Measurements from ENCODE around the gene IGFN1.
A peak's percentile ranks its signal among the peaks of the same experiment; 100 is the strongest.

The IGFN1 gene

DNA sequence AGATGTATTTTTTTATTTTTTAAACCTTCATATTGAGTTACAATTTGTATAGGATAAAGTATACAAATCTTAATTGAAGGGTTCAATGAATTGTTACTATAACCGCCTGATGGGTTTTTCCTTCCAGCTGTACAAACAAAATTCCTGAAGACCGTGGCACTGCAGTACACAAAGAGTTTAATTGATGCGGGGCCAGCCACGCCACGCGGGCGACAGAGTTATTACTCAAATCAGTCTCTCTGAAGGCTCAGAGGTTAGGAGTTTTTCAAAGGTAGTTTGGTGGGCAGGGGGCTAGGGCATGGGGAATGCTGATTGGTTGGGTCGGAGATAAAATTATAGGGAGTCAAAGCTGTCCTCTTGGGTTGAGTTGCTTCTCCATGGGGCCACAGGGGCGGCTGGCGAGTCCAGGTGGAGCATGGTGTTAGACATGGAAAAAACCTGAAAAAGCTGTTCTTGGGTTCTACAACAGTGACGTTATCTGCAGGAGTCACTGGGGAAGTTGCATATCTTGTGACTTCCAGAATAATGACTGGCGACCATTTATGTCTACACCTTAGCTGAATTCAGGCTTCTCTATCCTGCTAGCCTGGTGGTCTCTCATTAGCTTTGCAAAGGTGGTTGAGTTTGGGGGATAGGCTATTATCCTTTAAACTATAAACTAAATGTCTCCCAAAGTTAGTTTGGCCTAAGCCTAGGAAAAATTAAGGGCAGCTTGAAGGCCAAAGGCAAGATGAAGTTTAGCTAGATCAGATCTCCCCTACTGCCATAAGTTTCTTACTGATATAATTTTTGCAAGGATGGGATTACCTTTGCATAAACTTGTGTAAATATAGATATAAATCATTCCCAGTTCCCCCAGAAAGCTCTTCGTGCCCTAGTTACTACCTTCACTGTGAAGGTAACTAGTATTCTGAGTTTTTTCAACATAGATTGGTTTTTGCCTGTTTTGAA, 23.3 kb upstream of the IGFN1 start:
- no peak for FAIRE-seq
- no peak for TF ChIP-seq TAF1 (IDR thresholded peaks at IDR 0.05; ENCODE audit: borderline replicate concordance, low read depth, low read length)
- TF ChIP-seq POLR2A (IDR thresholded peaks at IDR 0.05; ENCODE audit: low read depth, low read length), result no peak
- no peak for TF ChIP-seq POLR2AphosphoS5 (IDR thresholded peaks at IDR 0.05; ENCODE audit: low read depth, low read length)

DNA sequence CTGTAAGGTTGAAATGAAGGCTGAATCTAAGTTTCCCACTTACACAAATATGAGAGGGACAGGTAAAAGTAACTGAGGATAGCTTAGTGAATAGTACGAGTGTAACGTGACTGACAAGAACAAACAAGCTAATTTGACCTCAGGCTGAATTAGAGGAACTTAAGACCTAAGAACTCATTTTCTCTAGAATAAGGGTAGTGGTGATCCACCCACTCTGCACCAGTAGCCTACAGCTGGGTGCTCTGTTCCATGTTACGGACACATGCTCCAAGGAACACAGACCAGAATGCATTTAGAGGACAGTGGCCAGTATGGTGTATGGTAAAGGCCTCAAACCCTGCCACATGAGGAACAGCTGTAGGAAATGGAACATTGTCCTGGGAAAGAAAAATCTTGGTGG, 21.4 kb upstream of the IGFN1 start:
- TF ChIP-seq TAF1 (IDR thresholded peaks at IDR 0.05; ENCODE audit: borderline replicate concordance, low read depth, low read length), result no peak
- TF ChIP-seq POLR2AphosphoS5 (IDR thresholded peaks at IDR 0.05; ENCODE audit: low read depth, low read length), result no peak
- no peak for DNase-seq (ENCODE audit: insufficient read length)
- no peak for FAIRE-seq

More for the DNA sequence above, 23.3 kb upstream of the IGFN1 start:
- DNase-seq (ENCODE audit: insufficient read length), result no peak

DNA sequence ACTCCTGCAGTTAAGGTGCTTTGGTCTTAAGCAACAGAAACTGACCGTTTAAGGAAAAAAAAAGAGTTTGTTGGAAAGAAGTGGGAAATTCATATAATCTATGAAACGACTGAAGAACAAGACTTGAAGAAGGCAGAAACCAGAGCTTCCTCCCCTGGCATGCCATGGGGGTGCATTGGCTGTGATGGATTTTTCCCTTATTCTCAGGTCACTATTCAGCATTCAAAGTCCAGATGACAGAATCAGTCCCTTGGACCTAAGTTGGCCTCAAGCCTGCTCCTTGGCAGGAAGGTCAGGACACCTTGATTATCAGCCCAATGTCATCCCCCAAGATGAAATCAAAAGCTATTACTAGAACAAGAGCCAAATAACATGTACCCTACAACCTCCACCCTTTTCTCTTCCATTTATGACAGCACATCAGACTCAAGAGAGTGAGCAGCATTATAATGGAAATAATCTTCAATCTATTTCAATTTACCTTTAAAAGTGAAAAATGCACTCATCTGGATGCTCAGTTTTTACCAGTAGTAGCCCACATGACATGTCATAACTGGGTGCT, 20.6 kb upstream of the IGFN1 start:
- TF ChIP-seq POLR2A (IDR thresholded peaks at IDR 0.05; ENCODE audit: low read depth, low read length) (no peak), POLR2AphosphoS5 (IDR thresholded peaks at IDR 0.05; ENCODE audit: low read depth, low read length) (no peak), TAF1 (IDR thresholded peaks at IDR 0.05; ENCODE audit: borderline replicate concordance, low read depth, low read length) (no peak)
- DNase-seq (ENCODE audit: insufficient read length) (no peak), FAIRE-seq (no peak)

DNA sequence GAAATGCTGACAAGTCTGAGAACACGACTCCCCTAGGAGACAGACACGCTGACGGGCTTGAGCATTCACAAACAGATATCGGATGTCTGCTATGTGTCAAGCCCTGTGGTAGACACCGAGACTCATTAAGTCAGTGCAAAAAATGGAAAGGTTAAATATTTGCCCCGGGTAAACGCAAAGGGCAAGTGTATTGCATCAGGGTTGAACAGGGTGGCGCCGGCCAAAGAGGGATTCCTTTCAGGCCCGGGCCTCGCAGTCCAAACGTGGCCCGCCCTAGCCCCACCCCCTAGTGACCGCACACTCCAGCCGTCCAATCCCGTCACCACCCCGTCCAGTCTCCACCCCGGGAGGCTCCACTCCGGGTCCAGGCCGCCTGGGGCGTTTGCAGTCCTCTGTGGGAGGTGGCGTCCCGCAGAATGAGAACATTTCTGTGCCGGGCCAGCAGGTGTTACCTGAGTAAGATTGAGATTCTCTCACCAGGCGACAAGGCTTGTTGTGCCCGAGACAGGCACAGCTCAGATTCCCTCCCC, 20.0 kb upstream of the IGFN1 start:
- FAIRE-seq (peak; percentile 85), DNase-seq (ENCODE audit: insufficient read length) (peak; percentile 94)
- TF ChIP-seq POLR2A (IDR thresholded peaks at IDR 0.05; ENCODE audit: low read depth, low read length), result no peak
- no peak for TF ChIP-seq TAF1 (IDR thresholded peaks at IDR 0.05; ENCODE audit: borderline replicate concordance, low read depth, low read length)
- TF ChIP-seq POLR2AphosphoS5 (IDR thresholded peaks at IDR 0.05; ENCODE audit: low read depth, low read length), result no peak

DNA sequence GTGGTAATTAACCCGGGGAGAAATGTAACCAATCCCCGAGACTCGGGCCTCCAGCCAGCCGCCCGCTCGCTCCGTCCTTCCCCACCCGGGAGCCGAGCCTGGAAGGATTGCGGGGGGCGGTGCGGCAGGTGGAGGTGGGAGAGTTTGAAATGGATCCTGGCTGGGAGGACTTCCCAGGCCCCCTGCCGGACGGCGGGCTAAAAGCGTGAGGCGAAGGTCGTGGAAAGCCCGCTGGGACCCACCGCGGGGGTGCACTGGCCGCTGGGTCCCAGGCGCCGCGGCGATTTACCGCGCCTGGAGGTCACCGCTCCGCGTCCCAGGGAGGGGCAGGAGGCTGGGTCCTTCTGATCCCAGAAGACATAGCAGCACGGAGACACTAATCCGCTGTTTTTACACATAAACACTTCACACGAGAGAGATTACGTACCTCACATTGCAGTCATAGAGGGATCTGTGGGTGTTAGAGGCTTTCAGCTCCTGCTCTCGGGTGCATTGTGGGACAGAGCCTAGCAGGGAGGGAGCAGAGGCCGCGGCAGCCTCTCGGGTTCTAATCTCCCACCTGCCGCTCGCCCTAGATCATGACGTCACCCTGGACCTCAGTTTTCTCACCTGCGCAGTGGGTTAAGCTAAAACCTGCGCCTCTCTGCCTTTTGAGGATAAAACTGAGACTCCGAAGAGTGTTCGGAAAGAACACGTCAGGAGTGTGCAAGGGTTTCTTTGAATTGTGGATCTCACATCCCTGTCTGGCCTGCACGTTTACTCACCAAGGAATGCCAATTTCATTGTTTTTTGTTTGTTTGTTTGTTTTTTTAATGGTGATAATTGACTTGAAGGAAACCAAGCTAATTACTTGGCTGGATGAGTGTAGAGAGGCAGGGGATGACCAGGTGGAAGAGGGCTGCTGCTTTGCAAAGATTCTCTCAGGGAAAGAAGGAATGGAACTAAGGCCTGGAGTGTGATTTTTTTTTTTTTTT, 19.3 kb upstream of the IGFN1 start:
- FAIRE-seq, result peak; percentile 86
- no peak for TF ChIP-seq POLR2AphosphoS5 (IDR thresholded peaks at IDR 0.05; ENCODE audit: low read depth, low read length)
- DNase-seq (ENCODE audit: insufficient read length), result peak; percentile 49

DNA sequence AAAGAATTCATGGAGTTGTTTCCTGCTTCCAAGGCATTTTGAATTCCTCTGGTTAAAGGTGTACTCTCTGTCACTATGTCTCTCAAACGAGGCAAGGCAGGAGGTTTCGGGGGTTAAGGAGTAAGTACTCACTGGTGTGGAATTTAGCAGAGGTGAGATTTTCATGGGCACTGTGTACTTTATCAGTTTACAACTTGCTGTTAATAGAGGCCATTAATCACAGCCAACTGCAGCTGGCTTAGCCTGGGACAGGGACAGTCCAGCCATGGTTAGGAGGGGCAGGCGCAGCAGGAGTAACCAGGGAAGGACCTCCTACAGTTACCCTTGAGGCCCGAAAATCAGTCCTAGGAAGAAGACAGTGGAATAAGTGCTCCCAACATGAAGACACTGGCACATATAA, 18.3 kb upstream of the IGFN1 start:
- FAIRE-seq (no peak), DNase-seq (ENCODE audit: insufficient read length) (no peak)
- no peak for TF ChIP-seq POLR2AphosphoS5 (IDR thresholded peaks at IDR 0.05; ENCODE audit: low read depth, low read length)
- TF ChIP-seq TAF1 (IDR thresholded peaks at IDR 0.05; ENCODE audit: borderline replicate concordance, low read depth, low read length), result no peak
- TF ChIP-seq POLR2A (IDR thresholded peaks at IDR 0.05; ENCODE audit: low read depth, low read length), result no peak

DNA sequence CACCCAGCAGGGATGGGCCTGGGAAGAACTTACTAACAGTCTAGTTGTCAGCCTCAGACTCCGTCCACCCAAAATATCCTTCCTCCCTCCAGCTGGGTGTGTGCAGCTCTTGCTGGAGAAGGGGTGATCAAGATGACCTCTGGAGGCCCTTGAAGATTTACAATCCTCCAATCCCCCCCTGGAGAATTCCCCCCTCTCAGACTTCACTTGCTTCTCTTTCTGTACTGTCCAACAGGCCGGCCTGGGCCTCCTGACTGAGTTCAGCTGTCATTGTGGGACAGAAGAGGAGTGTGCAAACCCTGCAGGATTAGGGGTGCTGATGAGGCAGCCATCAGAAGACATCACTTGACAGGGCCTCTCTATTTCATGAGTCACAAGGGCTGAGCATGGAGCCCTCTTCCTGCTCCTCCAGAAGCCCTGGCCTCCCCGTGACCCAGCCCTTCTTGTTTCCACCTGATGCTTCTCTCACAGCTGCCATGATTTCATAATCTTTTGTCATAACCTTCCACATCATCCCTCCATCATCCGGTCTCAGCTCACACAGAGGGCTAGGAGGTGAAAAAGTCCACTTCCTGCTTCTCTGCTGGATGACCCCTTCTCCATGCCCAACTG, 17.5 kb upstream of the IGFN1 start:
- FAIRE-seq, result no peak
- no peak for DNase-seq (ENCODE audit: insufficient read length)
- no peak for TF ChIP-seq POLR2A (IDR thresholded peaks at IDR 0.05; ENCODE audit: low read depth, low read length)
- TF ChIP-seq TAF1 (IDR thresholded peaks at IDR 0.05; ENCODE audit: borderline replicate concordance, low read depth, low read length), result no peak
- TF ChIP-seq POLR2AphosphoS5 (IDR thresholded peaks at IDR 0.05; ENCODE audit: low read depth, low read length), result no peak

DNA sequence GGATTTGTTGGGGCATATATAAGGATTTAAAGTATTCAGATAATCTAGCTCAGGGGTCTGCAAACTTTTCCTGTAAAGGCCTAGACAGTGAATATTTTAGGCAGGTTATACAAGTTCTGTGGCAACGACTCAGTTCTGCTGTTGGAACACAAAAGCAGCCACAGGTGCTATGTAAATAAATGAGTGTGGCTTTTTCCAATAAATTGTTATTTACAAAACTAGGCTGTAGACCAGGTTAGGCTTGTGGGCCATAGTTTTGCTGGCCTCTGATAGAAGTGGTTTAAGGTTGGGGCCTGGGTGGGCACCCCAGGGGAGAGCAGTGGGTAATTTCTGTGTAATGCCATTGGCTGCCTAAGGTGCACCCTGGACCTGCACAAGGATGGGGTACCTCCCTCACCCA, 16.9 kb upstream of the IGFN1 start:
- FAIRE-seq (no peak), DNase-seq (ENCODE audit: insufficient read length) (no peak)
- no peak for TF ChIP-seq POLR2AphosphoS5 (IDR thresholded peaks at IDR 0.05; ENCODE audit: low read depth, low read length)
- TF ChIP-seq POLR2A (IDR thresholded peaks at IDR 0.05; ENCODE audit: low read depth, low read length), result no peak
- no peak for TF ChIP-seq TAF1 (IDR thresholded peaks at IDR 0.05; ENCODE audit: borderline replicate concordance, low read depth, low read length)

DNA sequence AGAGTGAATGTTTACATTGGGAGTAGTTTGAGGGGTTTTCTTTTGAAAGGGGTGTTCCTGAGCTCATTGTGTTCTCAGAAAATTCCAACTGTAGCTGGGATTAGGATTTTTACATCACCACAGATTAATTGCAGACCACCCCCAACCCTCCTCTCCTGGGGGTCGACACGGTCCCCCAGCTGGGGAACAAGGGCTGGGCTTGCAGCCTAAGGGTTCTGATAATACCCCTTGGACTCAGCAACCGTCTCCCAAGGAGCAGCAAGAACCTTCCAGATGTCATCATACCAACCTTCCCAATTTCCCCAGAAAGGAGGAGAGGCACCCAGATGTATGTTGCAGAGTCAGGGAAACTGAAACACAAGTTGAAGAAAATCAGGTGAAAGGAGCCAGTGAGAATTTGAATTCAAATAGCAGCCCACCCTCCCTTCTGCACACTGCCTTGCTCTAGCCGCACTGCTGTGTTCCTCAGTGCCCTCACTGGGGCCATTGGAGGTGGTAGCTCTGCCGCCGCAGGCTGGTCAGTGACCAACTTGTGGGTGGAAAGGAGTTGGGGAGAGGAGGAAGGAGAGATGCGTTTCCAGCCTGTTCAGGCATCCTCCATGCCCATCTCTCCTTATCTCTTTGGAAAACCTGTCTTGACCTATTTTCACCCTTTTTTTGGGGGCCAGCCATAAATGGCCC, 14.7 kb upstream of the IGFN1 start:
- no peak for FAIRE-seq
- TF ChIP-seq TAF1 (IDR thresholded peaks at IDR 0.05; ENCODE audit: borderline replicate concordance, low read depth, low read length) (no peak), POLR2AphosphoS5 (IDR thresholded peaks at IDR 0.05; ENCODE audit: low read depth, low read length) (no peak), POLR2A (IDR thresholded peaks at IDR 0.05; ENCODE audit: low read depth, low read length) (no peak)
- DNase-seq (ENCODE audit: insufficient read length), result no peak

DNA sequence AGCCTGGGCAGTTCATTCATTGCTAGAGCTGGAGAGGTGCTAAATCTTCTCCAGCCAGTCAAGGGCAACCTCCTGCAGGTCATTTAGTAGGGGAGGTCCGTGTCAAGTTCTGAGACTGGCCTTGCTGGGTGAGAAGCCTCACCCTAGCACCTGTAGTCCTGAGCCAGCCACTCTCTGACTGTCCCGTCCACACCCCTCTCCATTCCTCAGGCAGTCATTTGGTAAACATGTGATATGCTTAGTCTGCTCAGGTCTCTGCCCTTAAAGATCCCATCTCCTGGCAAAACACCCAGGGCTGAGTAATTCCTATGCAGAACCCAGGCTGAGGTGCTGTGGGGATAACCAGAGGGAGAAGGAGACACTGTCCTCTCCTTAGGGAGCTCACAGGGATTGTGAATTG, 13.7 kb upstream of the IGFN1 start:
- no peak for DNase-seq (ENCODE audit: insufficient read length)
- FAIRE-seq, result no peak
- TF ChIP-seq TAF1 (IDR thresholded peaks at IDR 0.05; ENCODE audit: borderline replicate concordance, low read depth, low read length), result no peak
- TF ChIP-seq POLR2A (IDR thresholded peaks at IDR 0.05; ENCODE audit: low read depth, low read length), result no peak
- no peak for TF ChIP-seq POLR2AphosphoS5 (IDR thresholded peaks at IDR 0.05; ENCODE audit: low read depth, low read length)
